Embryonic facial prominence (tissue), 1 donor: ENCODE data around the gene OTOF.

Experiments
- DNase-seq: peaks from one replicate; pipeline ENCODE4 v3.0.0-alpha.2; 2016; ENCODE audit errors: extremely low spot score

The OTOF gene

DNA sequence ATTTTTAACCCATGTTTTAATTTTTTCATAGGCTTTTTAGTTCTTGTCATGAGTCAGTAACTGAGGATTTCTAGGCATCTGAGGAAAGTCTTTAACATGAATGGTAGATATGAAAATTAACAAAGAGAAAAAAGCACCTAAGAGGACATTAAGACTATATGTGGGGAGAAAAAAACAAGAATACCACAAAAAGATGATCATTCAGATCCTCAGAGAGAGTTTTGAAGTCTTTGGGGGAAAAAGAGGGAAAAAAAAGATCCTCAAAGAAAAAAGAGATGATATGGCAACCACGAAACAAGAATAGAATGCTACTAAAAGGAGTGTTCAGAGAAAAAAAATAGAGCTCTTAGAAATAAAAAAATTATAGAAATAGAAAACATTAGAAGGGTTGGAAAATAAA, 68.1 kb downstream of the OTOF start:
- no peak for DNase-seq

DNA sequence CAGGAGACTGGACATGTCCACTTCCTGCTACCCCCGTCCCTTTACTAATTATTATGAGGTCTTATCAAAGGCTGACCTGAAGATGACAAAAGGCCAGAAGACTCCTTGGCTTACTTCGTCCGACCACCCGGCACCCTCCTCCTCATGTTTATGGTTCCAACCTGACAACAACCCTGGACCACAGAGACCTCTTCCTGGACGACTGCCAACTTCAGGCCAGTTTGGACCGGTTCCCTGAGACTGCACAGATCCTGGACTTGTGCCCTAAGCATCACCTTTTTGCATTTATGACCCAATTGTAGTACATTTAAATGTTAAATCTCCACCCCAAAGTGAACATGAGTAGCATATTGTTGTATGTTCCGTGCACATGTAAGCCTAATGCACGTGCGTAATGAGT, 70.4 kb downstream of the OTOF start:
- no peak for DNase-seq
